B cell (primary cell): ENCODE measurements around the gene SMAD7. TPM values are rescaled to one million over a fixed set of nuclear protein-coding genes. Genes with fewer than 3 reads are reported as not detected.

ENCODE experiments used
- ATAC-seq: fragments of 200-7000 bp; cut with Tn5 transposase; one replicate; pipeline ENCODE4 v1.10.0; 2021; ENCODE audit warnings: low read depth, mild to moderate bottlenecking, moderate number of reproducible peaks, moderate library complexity
- CTCF ChIA-PET: fragments of 350-600 bp; sonication (Branson Sonifier 250); formaldehyde crosslinking; loops from one replicate; lab custom pipeline; 2021; ENCODE audit warnings: antibody characterized with exemption, inconsistent platforms; lab: Charles Lee
- POLR2A ChIA-PET: fragments of 350-600 bp; sonication (Branson Sonifier 250); formaldehyde crosslinking; loops from one replicate; lab custom pipeline; 2021; ENCODE audit warnings: antibody characterized with exemption; lab: Charles Lee
- DNase-seq: peaks from one replicate; pipeline ENCODE4 v3.0.0; 2013
- H2AFZ ChIP-seq: 2 replicates; pipeline ENCODE4 v1.6.1; 2012; ENCODE audit warnings: mild to moderate bottlenecking, low read depth, low read length; ENCODE audit not compliant: insufficient read depth, poor library complexity, severe bottlenecking
- H3K27ac ChIP-seq, 2 donors: 1 replicate in 1 of 2; 2 replicates in 1 of 2; pipeline ENCODE4 v1.5.1; 2012 to 2013; ENCODE audit warnings: low read length in 2 of 2, mild to moderate bottlenecking in 2 of 2, moderate library complexity in 1 of 2
- H3K27me3 ChIP-seq, 4 experiments: fragments of 200-600 bp in 1 of 4; sonication (generic) in 1 of 4; replicated peaks in 1 of 4; 1 replicate in 2 of 4; 2 replicates in 2 of 4; pipeline versions ENCODE4 v1.6.1 to v1.7.0; 2013 to 2016; ENCODE audit warnings: low read length in 3 of 4, mild to moderate bottlenecking in 2 of 4, mixed read lengths in 1 of 4, moderate library complexity in 1 of 4; ENCODE audit not compliant: insufficient read depth in 4 of 4, control insufficient read depth in 3 of 4; ENCODE audit errors: control extremely low read depth in 1 of 4
- H3K36me3 ChIP-seq, 2 experiments: replicated peaks in 1 of 2; 1 replicate in 1 of 2; 2 replicates in 1 of 2; pipeline versions ENCODE4 v1.6.1 to v1.7.1; 2013; ENCODE audit warnings: low read length in 1 of 2; ENCODE audit not compliant: insufficient read depth in 2 of 2, control insufficient read depth in 1 of 2; ENCODE audit errors: control extremely low read depth in 1 of 2, extremely low read depth in 1 of 2
- H3K4me1 ChIP-seq, 2 donors: fragments of 200-600 bp in 1 of 2; sonication (generic) in 1 of 2; 1 replicate in 1 of 2; 2 replicates in 1 of 2; pipeline versions ENCODE4 v1.5.1 to v1.6.1; 2013 to 2017; ENCODE audit warnings: low read length in 2 of 2; ENCODE audit not compliant: control insufficient read depth in 2 of 2, insufficient read depth in 2 of 2
- H3K4me2 ChIP-seq: replicated peaks from 2 replicates; pipeline ENCODE3; 2012; ENCODE audit warnings: mild to moderate bottlenecking, low read depth, low read length; ENCODE audit not compliant: poor library complexity, severe bottlenecking
- H3K4me3 ChIP-seq, 5 experiments: fragments of 200-600 bp in 1 of 5; sonication (generic) in 1 of 5; 1 replicate in 3 of 5; 2 replicates in 2 of 5; pipeline versions ENCODE4 v1.5.1 to v1.7.0; 2011 to 2016; ENCODE audit warnings: low read length in 4 of 5, mild to moderate bottlenecking in 4 of 5, low read depth in 2 of 5, control low read depth in 1 of 5, moderate library complexity in 1 of 5; ENCODE audit not compliant: insufficient read depth in 1 of 5; ENCODE audit errors: control extremely low read depth in 1 of 5, extremely low read depth in 1 of 5
- H3K79me2 ChIP-seq: fragments of 200-600 bp; sonication (generic); one replicate; pipeline ENCODE4 v1.6.0; 2016; ENCODE audit warnings: low read length; ENCODE audit not compliant: control insufficient read depth, insufficient read depth
- H3K9ac ChIP-seq: fragments of 200-600 bp; sonication (generic); 2 replicates; pipeline ENCODE4 v1.6.1; 2017; ENCODE audit warnings: mild to moderate bottlenecking, low read length, moderate library complexity
- H3K9me3 ChIP-seq, 3 donors: one replicate each; pipeline versions ENCODE4 v1.6.1 to v1.7.1; 2013; ENCODE audit warnings: low read length in 2 of 3; ENCODE audit not compliant: control insufficient read depth in 2 of 3, insufficient read depth in 1 of 3; ENCODE audit errors: control extremely low read depth in 1 of 3
- H4K20me1 ChIP-seq: 2 replicates; pipeline ENCODE4 v1.6.0; 2012; ENCODE audit warnings: mild to moderate bottlenecking, low read length; ENCODE audit not compliant: insufficient read depth, control insufficient read depth, poor library complexity, severe bottlenecking
- H3K27ac Mint-ChIP-seq: one replicate; pipeline ENCODE4 v1.8.0; 2021; ENCODE audit warnings: mixed read lengths
- H3K27me3 Mint-ChIP-seq: one replicate; pipeline ENCODE4 v1.8.0; 2021; ENCODE audit warnings: mixed read lengths
- H3K4me1 Mint-ChIP-seq: one replicate; pipeline ENCODE4 v1.8.0; 2021; ENCODE audit warnings: mixed read lengths
- H3K4me3 Mint-ChIP-seq: one replicate; pipeline ENCODE4 v1.8.0; 2021; ENCODE audit warnings: mixed read lengths
- H3K9me3 Mint-ChIP-seq: one replicate; pipeline ENCODE4 v1.8.0; 2022; ENCODE audit warnings: mixed read lengths; ENCODE audit not compliant: insufficient read depth
- CTCF ChIP-seq: fragments of 200-600 bp; IDR thresholded peaks from one replicate; pipeline ENCODE4 v1.8.0; 2022; ENCODE audit warnings: antibody characterized with exemption, mild to moderate bottlenecking
- EZH2 ChIP-seq: IDR thresholded peaks from 2 replicates; pipeline ENCODE4 v1.6.1; 2012; ENCODE audit warnings: borderline replicate concordance, low read depth, mild to moderate bottlenecking, moderate library complexity, low read length; ENCODE audit not compliant: insufficient read depth, poor library complexity, severe bottlenecking
- WGBS: methylation state at CpG from one replicate; pipeline ENCODE4 v1.1.5; 2013; ENCODE audit warnings: missing lambda C conversion rate; ENCODE audit not compliant: insufficient coverage; 5-methylcytosine and 5-hydroxymethylcytosine counted together
- intact Hi-C: fragments of 100-400 bp; cut with micrococcal nuclease; formaldehyde crosslinking; loops from one replicate; pipeline ENCODE4 v1.10.0; 2022
- polyA plus RNA-seq: library from polyadenylated mRNA; depleted of rRNA; stranded (reverse); fragments of >200 nt; gene quantifications from 2 replicates; pipeline ENCODE4 v1.2.3, GENCODE V29; 2012
- total RNA-seq, 2 donors: library from RNA; stranded (reverse); fragments of 120-200 nt in 1 of 2; gene quantifications; 1 replicate in 1 of 2; 2 replicates in 1 of 2; pipeline versions ENCODE4 v1.2.3 to v1.2.4, GENCODE V29; 2013 to 2022

Gene SMAD7
- total and polyA plus RNA-seq, 2 donors (not counting 1 experiment from before 2014, with no cell fraction given) = 10.1 to 20.9 TPM

- TF ChIP-seq CTCF (no peak), EZH2 (no peak)
- Histone ChIP-seq H3K79me2 (peaks cover 97% of the 10 kb centered on the region), H3K9me3 (no peaks in the 10 kb centered on the region), H3K36me3 (no peaks in the 10 kb centered on the region), H4K20me1 (no peaks in the 10 kb centered on the region), H3K4me3 (peak overlapping the region in 1 of 5 experiments; percentile 27), H3K27me3 (no peaks in the 10 kb centered on the region), H3K4me1 (peaks cover 80 to 94% of the 10 kb centered on the region in 2 donors), H2AFZ (no peak overlapping the region), H3K27ac (peak overlapping the region in 1 of 2 donors; percentile 18), H3K9ac (no peak overlapping the region), H3K4me2 (peak overlapping the region; percentile 79)
- DNase-seq (peak; percentile 41), ATAC-seq (no peak)
- Mint-ChIP-seq H3K27me3 (no peaks in the 10 kb centered on the region), H3K4me1 (peaks cover 96% of the 10 kb centered on the region), H3K27ac (peak overlapping the region; percentile 82), H3K9me3 (no peaks in the 10 kb centered on the region), H3K4me3 (peak overlapping the region; percentile 77)
- intact Hi-C loops = no loop called here
- 72% methylated on average over 8 of the region's 11 CpGs for WGBS
- ChIA-PET CTCF (interaction anchor here (1.8 kb wide), 1 partner anchor 16 kb away, joined by 7 read pairs; no protein-coding TSS in a partner anchor), POLR2A (interaction anchor here (0.5 to 1.7 kb wide), 3 partner anchors 9 to 36 kb away, joined by 3 to 6 read pairs (median 4); no protein-coding TSS in a partner anchor)
These were observed 18.9 kb downstream of the SMAD7 start for GRCh38 chr18:48931680-48932461.

GRCh38 chr18:48930926-48931325 lies 19.8 kb downstream of the SMAD7 start:
- Mint-ChIP-seq H3K9me3 (no peaks in the 10 kb centered on the region), H3K4me1 (peaks cover 95% of the 10 kb centered on the region), H3K27me3 (no peaks in the 10 kb centered on the region), H3K4me3 (peak overlapping the region; percentile 23), H3K27ac (peak overlapping the region; percentile 62)
- TF ChIP-seq CTCF (no peak), EZH2 (no peak)
- H3K27me3 ChIP-seq = no peaks in the 10 kb centered on the region
- H3K36me3 ChIP-seq = no peaks in the 10 kb centered on the region
- DNase-seq (no peak), ATAC-seq (no peak)
- intact Hi-C loops = no loop called here
- H3K4me2 ChIP-seq = no peak overlapping the region
- POLR2A ChIA-PET = no interaction called here
- no peak overlapping the region for H3K4me3 ChIP-seq
- no peaks in the 10 kb centered on the region for H4K20me1 ChIP-seq
- no peaks in the 10 kb centered on the region for H3K9me3 ChIP-seq
- H3K4me1 ChIP-seq = peaks cover 77 to 92% of the 10 kb centered on the region in 2 donors
- no peak overlapping the region for H3K27ac ChIP-seq
- no peak overlapping the region for H3K9ac ChIP-seq
- 100% methylated on average over 1 of the region's 3 CpGs for WGBS
- CTCF ChIA-PET = interaction anchor here (1.0 kb wide), 1 partner anchor 9 kb away, joined by 4 read pairs; no protein-coding TSS in a partner anchor
- peaks cover 99% of the 10 kb centered on the region for H3K79me2 ChIP-seq
- H2AFZ ChIP-seq = no peak overlapping the region
